GM18520 (cell line): ENCODE data around the gene KCND2.

Source experiments
- ATAC-seq: cut with Tn5 transposase; IDR thresholded peaks from one replicate; pipeline ENCODE4 v1.9.1; 2021; ENCODE audit not compliant: unreplicated experiment

Gene KCND2

GRCh38 chr7:120797026-120797645 is 524.2 kb downstream of the KCND2 start:
- ATAC-seq: no peak

GRCh38 chr7:120799147-120799546 is 526.2 kb downstream of the KCND2 start:
- ATAC-seq: no peak
